H9 (cell line): ENCODE measurements around the gene CKS1B. TPM values are rescaled to one million over a fixed set of nuclear protein-coding genes. Genes with fewer than 3 reads are reported as not detected.

Experiments
- DNase-seq: peaks from one replicate; pipeline ENCODE4 v3.0.0-alpha.2; 2017
- H2AFZ ChIP-seq: one replicate; pipeline ENCODE4 v1.6.1; 2013; ENCODE audit warnings: mild to moderate bottlenecking, low read length, control low read depth, moderate library complexity
- H2AK5ac ChIP-seq: 2 replicates; pipeline ENCODE4 v1.6.1; 2013; ENCODE audit warnings: low read length, control low read depth, mixed read lengths; ENCODE audit not compliant: insufficient read length
- H2BK120ac ChIP-seq: one replicate; pipeline ENCODE4 v1.6.1; 2013; ENCODE audit warnings: low read depth, mild to moderate bottlenecking, low read length, control low read depth, inconsistent platforms; ENCODE audit not compliant: poor library complexity, severe bottlenecking
- H2BK12ac ChIP-seq: 2 replicates; pipeline ENCODE4 v1.6.1; 2013; ENCODE audit warnings: low read length, control low read depth, mixed read lengths, low read depth; ENCODE audit not compliant: insufficient read length
- H2BK15ac ChIP-seq: 2 replicates; pipeline ENCODE4 v1.6.1; 2013; ENCODE audit warnings: low read depth, low read length, control low read depth
- H2BK20ac ChIP-seq: one replicate; pipeline ENCODE4 v1.6.1; 2013; ENCODE audit warnings: low read depth, mild to moderate bottlenecking, low read length, control low read depth, inconsistent platforms; ENCODE audit not compliant: poor library complexity, severe bottlenecking
- H2BK5ac ChIP-seq: 2 replicates; pipeline ENCODE4 v1.6.1; 2013; ENCODE audit warnings: low read length, control low read depth, mixed read lengths; ENCODE audit not compliant: insufficient read length
- H3K14ac ChIP-seq: 2 replicates; pipeline ENCODE4 v1.6.1; 2013; ENCODE audit warnings: low read length, control low read depth; ENCODE audit not compliant: insufficient read depth
- H3K18ac ChIP-seq: 2 replicates; pipeline ENCODE4 v1.6.1; 2013; ENCODE audit warnings: low read depth, mild to moderate bottlenecking, mixed read lengths, low read length, control low read depth; ENCODE audit not compliant: insufficient read length
- H3K23ac ChIP-seq: 2 replicates; pipeline ENCODE4 v1.6.1; 2013; ENCODE audit warnings: low read length, control low read depth, mixed read lengths, low read depth; ENCODE audit not compliant: insufficient read length
- H3K23me2 ChIP-seq: 2 replicates; pipeline ENCODE4 v1.6.1; 2013; ENCODE audit warnings: low read depth, mild to moderate bottlenecking, mixed read lengths, low read length, control low read depth; ENCODE audit not compliant: insufficient read length, poor library complexity, severe bottlenecking
- H3K27ac ChIP-seq: 2 replicates; pipeline ENCODE4 v1.5.1; 2013; ENCODE audit warnings: low read length, control low read depth, mixed read lengths, low read depth; ENCODE audit not compliant: insufficient read length
- H3K27me3 ChIP-seq: 2 replicates; pipeline ENCODE4 v1.6.1; 2013; ENCODE audit warnings: low read length, control low read depth, inconsistent platforms; ENCODE audit not compliant: insufficient read depth
- H3K4ac ChIP-seq: 2 replicates; pipeline ENCODE4 v1.6.1; 2013; ENCODE audit warnings: low read depth, mild to moderate bottlenecking, control low read depth, inconsistent platforms, low read length, moderate library complexity
- H3K4me1 ChIP-seq: 2 replicates; pipeline ENCODE4 v1.6.1; 2013; ENCODE audit warnings: low read length, control low read depth, inconsistent platforms; ENCODE audit not compliant: insufficient read depth
- H3K4me2 ChIP-seq: 2 replicates; pipeline ENCODE4 v1.6.1; 2013; ENCODE audit warnings: low read length, control low read depth, mixed read lengths; ENCODE audit not compliant: insufficient read length, insufficient read depth
- H3K56ac ChIP-seq: 2 replicates; pipeline ENCODE4 v1.6.1; 2013; ENCODE audit warnings: low read depth, mild to moderate bottlenecking, mixed read lengths, low read length, control low read depth; ENCODE audit not compliant: insufficient read length
- H3K79me1 ChIP-seq: 2 replicates; pipeline ENCODE4 v1.6.1; 2013; ENCODE audit warnings: low read depth, mild to moderate bottlenecking, moderate library complexity, low read length, control low read depth, inconsistent platforms; ENCODE audit not compliant: insufficient read depth, poor library complexity, severe bottlenecking
- H3K79me2 ChIP-seq: 2 replicates; pipeline ENCODE4 v1.6.1; 2013; ENCODE audit warnings: low read length, control low read depth, inconsistent platforms; ENCODE audit not compliant: insufficient read depth
- H3K9ac ChIP-seq: 2 replicates; pipeline ENCODE4 v1.6.1; 2013; ENCODE audit warnings: low read length, control low read depth, mixed read lengths; ENCODE audit not compliant: insufficient read length; ENCODE audit errors: extremely low read depth
- H3K9me3 ChIP-seq: one replicate; pipeline ENCODE4 v1.6.1; 2013; ENCODE audit warnings: low read depth, low read length, inconsistent platforms; ENCODE audit not compliant: control insufficient read depth
- H3T11ph ChIP-seq: one replicate; pipeline ENCODE4 v1.6.1; 2013; ENCODE audit warnings: mild to moderate bottlenecking, low read length, control low read depth, inconsistent platforms
- H4K20me1 ChIP-seq: one replicate; pipeline ENCODE4 v1.6.1; 2013; ENCODE audit not compliant: control insufficient read depth, insufficient read length, insufficient read depth
- H4K5ac ChIP-seq: 2 replicates; pipeline ENCODE4 v1.6.1; 2013; ENCODE audit warnings: low read depth, mild to moderate bottlenecking, mixed read lengths, low read length, control low read depth; ENCODE audit not compliant: insufficient read length
- H4K8ac ChIP-seq: replicated peaks from 2 replicates; pipeline ENCODE4 v1.6.1; 2013; ENCODE audit warnings: low read length, control low read depth, mixed read lengths, low read depth; ENCODE audit not compliant: insufficient read length
- H4K91ac ChIP-seq: 2 replicates; pipeline ENCODE4 v1.6.1; 2013; ENCODE audit warnings: low read depth, mild to moderate bottlenecking, moderate library complexity, mixed read lengths, low read length, control low read depth; ENCODE audit not compliant: insufficient read length
- H3K27ac Mint-ChIP-seq, 3 experiments: 2 replicates in 2 of 3; 3 replicates in 1 of 3; pipeline ENCODE4 v1.8.0; 2020 to 2021; ENCODE audit warnings: mixed read lengths in 3 of 3, mild to moderate bottlenecking in 1 of 3, moderate library complexity in 1 of 3
- H3K27me3 Mint-ChIP-seq: 2 replicates; pipeline ENCODE4 v1.8.0; 2021; ENCODE audit warnings: low read depth, mild to moderate bottlenecking, moderate library complexity, mixed read lengths
- H3K36me3 Mint-ChIP-seq, 3 experiments: 2 replicates in 2 of 3; 3 replicates in 1 of 3; pipeline ENCODE4 v1.8.0; 2020 to 2021; ENCODE audit warnings: low read depth in 3 of 3, mixed read lengths in 3 of 3; ENCODE audit not compliant: insufficient read depth in 1 of 3
- H3K4me1 Mint-ChIP-seq, 2 experiments: 2 replicates each; pipeline ENCODE4 v1.8.0; 2020; ENCODE audit warnings: mixed read lengths in 2 of 2
- H3K4me3 Mint-ChIP-seq, 2 experiments: 2 replicates in 1 of 2; 3 replicates in 1 of 2; pipeline ENCODE4 v1.8.0; 2020 to 2021; ENCODE audit warnings: mild to moderate bottlenecking in 2 of 2, mixed read lengths in 2 of 2, moderate library complexity in 1 of 2
- H3K9me3 Mint-ChIP-seq, 2 experiments: 2 replicates in 1 of 2; 3 replicates in 1 of 2; pipeline ENCODE4 v1.8.0; 2020; ENCODE audit warnings: mild to moderate bottlenecking in 2 of 2, mixed read lengths in 2 of 2, moderate library complexity in 1 of 2
- CTCF ChIP-seq: fragments of 200-600 bp; sonication (generic); conservative IDR thresholded peaks from 3 replicates; pipeline ENCODE4 v1.8.0; 2021; ENCODE audit warnings: antibody characterized with exemption, mild to moderate bottlenecking
- WGBS: extraction: QIAGEN DNeasy Blood & Tissue Kit; methylation state at CpG from one replicate; pipeline ENCODE4 v1.1.7; 2013; ENCODE audit warnings: missing lambda C conversion rate, low lambda C conversion rate, mixed read lengths; ENCODE audit not compliant: insufficient read length; ENCODE audit errors: extremely low coverage; 5-methylcytosine and 5-hydroxymethylcytosine counted together
- total RNA-seq: library from RNA; stranded (reverse); gene quantifications from 2 replicates; pipeline ENCODE4 v1.2.1, GENCODE V29; 2021

CKS1B gene
- total RNA-seq, 1 experiment from 2014 or later = 279 TPM

- WGBS = no CpG with 5 or more reads among the region's 3 CpGs
- no peak overlapping the region for H3K23ac ChIP-seq
- no peak for DNase-seq
Measured at GRCh38 chr1:154925335-154926170, 48.9 kb upstream of the CKS1B start.

More at GRCh38 chr1:154925335-154926170, 48.9 kb upstream of the CKS1B start:
- Histone ChIP-seq H2BK20ac (no peak overlapping the region), H4K5ac (no peak overlapping the region), H3K79me2 (no peaks in the 10 kb centered on the region), H2BK5ac (no peak overlapping the region), H2BK120ac (no peak overlapping the region), H3K18ac (no peak overlapping the region), H4K91ac (no peak overlapping the region), H3K56ac (no peak overlapping the region), H3K27ac (no peak overlapping the region), H2BK12ac (no peak overlapping the region), H4K20me1 (no peaks in the 10 kb centered on the region), H3T11ph (no peak overlapping the region), H4K8ac (no peak overlapping the region), H3K4ac (no peak overlapping the region), H2AK5ac (no peak overlapping the region), H3K14ac (no peak overlapping the region), H3K9me3 (no peaks in the 10 kb centered on the region), H2BK15ac (no peak overlapping the region), H3K9ac (no peak overlapping the region), H3K23me2 (no peaks in the 10 kb centered on the region), H3K4me1 (no peaks in the 10 kb centered on the region), H3K79me1 (no peaks in the 10 kb centered on the region), H3K27me3 (no peaks in the 10 kb centered on the region), H2AFZ (no peak overlapping the region), H3K4me2 (no peak overlapping the region)
- Mint-ChIP-seq H3K9me3 (no peaks in the 10 kb centered on the region), H3K27me3 (no peaks in the 10 kb centered on the region), H3K36me3 (peaks cover 3 to 50% (median 30%) of the 10 kb centered on the region in 3 experiments; a peak in 6 of 7 replicates), H3K4me1 (no peaks in the 10 kb centered on the region), H3K27ac (no peak overlapping the region; a peak in 1 of 7 replicates), H3K4me3 (no peak overlapping the region)
- no peak for TF ChIP-seq CTCF
